ENCODE data around the gene NUP50.

NUP50 gene

GRCh38 chr22:45196926-45197605 is 33.3 kb downstream of the NUP50 start:
- DNase-seq = no peak

GRCh38 chr22:45197606-45198462 is 34.1 kb downstream of the NUP50 start:
- no peak for DNase-seq

- no peak for DNase-seq
These were observed 34.7 kb downstream of the NUP50 start for GRCh38 chr22:45198463-45198795.

GRCh38 chr22:45199723-45200122 is 36.0 kb downstream of the NUP50 start:
- no peak for DNase-seq

GRCh38 chr22:45200230-45200629 is 36.5 kb downstream of the NUP50 start:
- no peak for DNase-seq

- no peak for DNase-seq
These were observed 37.3 kb downstream of the NUP50 start for GRCh38 chr22:45200860-45201511.

GRCh38 chr22:45201678-45202332 is 38.1 kb downstream of the NUP50 start:
- DNase-seq = no peak

GRCh38 chr22:45202333-45203149 is 38.8 kb downstream of the NUP50 start:
- no peak for DNase-seq

GRCh38 chr22:45203150-45203951 is 39.6 kb downstream of the NUP50 start:
- DNase-seq = no peak

GRCh38 chr22:45204241-45204640 is 40.5 kb downstream of the NUP50 start:
- no peak for DNase-seq

- no peak for DNase-seq
These were observed 41.1 kb downstream of the NUP50 start for GRCh38 chr22:45204819-45205218.

- DNase-seq = no peak
These were observed 41.7 kb downstream of the NUP50 start for GRCh38 chr22:45205276-45205925.

GRCh38 chr22:45206233-45206632 is 42.5 kb downstream of the NUP50 start:
- DNase-seq = no peak

- no peak for DNase-seq
These were observed 43.8 kb downstream of the NUP50 start for GRCh38 chr22:45207533-45207932.

- no peak for DNase-seq
These were observed 44.4 kb downstream of the NUP50 start for GRCh38 chr22:45207981-45208664.

- DNase-seq = no peak
These were observed 44.9 kb downstream of the NUP50 start for GRCh38 chr22:45208696-45208992.

GRCh38 chr22:45208993-45209838 is 45.5 kb downstream of the NUP50 start:
- DNase-seq = peak in 1 of 2 donors; percentile 18

GRCh38 chr22:45210174-45210573 is 46.4 kb downstream of the NUP50 start:
- DNase-seq = no peak

GRCh38 chr22:45210577-45210976 is 46.9 kb downstream of the NUP50 start:
- DNase-seq = no peak

GRCh38 chr22:45210991-45211390 is 47.3 kb downstream of the NUP50 start:
- DNase-seq = no peak
